Measurements from ENCODE around the gene MYO7A. TPM values are rescaled to one million over a fixed set of nuclear protein-coding genes. Genes with fewer than 3 reads are reported as not detected.

Gene MYO7A
- total and polyA plus RNA-seq, 2 experiments from 2014 or later, result 9.8 to 10.1 TPM

GRCh38 chr11:77130763-77131513, 2.9 kb downstream of the MYO7A start:
- peak; percentile 46 for DNase-seq (ENCODE audit: low spot score)
- H3K79me2 ChIP-seq, result no peaks in the 10 kb centered on the region
- H3K9me2 ChIP-seq (replicated peaks; ENCODE audit: insufficient read depth), result no peaks in the 10 kb centered on the region
- H4K20me1 ChIP-seq (ENCODE audit: insufficient read depth, poor library complexity, severe bottlenecking), result no peaks in the 10 kb centered on the region
- no peaks in the 10 kb centered on the region for H3K36me3 ChIP-seq (replicated peaks; ENCODE audit: insufficient read depth, low read depth)
- WGBS (ENCODE audit: low lambda C conversion rate, missing lambda C conversion rate), result 68% methylated on average over 9 of the region's 9 CpGs
- H3K27ac ChIP-seq, result no peak overlapping the region
- no peak overlapping the region for H2AFZ ChIP-seq
- H3K27me3 ChIP-seq, result no peaks in the 10 kb centered on the region
- H3K4me3 ChIP-seq, result no peak overlapping the region
- peaks cover 13% of the 10 kb centered on the region for H3K4me1 ChIP-seq (ENCODE audit: insufficient read depth)
- TF ChIP-seq EZH2phosphoT487 (IDR thresholded peaks at IDR 0.05; ENCODE audit: low read depth, severe bottlenecking, unreplicated experiment) (no peak), EZH2 (IDR thresholded peaks at IDR 0.05; ENCODE audit: borderline replicate concordance) (no peak)
- TF ChIP-seq, protein P1, sequence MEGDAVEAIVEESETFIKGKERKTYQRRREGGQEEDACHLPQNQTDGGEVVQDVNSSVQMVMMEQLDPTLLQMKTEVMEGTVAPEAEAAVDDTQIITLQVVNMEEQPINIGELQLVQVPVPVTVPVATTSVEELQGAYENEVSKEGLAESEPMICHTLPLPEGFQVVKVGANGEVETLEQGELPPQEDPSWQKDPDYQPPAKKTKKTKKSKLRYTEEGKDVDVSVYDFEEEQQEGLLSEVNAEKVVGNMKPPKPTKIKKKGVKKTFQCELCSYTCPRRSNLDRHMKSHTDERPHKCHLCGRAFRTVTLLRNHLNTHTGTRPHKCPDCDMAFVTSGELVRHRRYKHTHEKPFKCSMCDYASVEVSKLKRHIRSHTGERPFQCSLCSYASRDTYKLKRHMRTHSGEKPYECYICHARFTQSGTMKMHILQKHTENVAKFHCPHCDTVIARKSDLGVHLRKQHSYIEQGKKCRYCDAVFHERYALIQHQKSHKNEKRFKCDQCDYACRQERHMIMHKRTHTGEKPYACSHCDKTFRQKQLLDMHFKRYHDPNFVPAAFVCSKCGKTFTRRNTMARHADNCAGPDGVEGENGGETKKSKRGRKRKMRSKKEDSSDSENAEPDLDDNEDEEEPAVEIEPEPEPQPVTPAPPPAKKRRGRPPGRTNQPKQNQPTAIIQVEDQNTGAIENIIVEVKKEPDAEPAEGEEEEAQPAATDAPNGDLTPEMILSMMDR (IDR thresholded peaks at IDR 0.05; ENCODE audit: poor library complexity), result no peak
- H3K9me3 ChIP-seq (ENCODE audit: low read depth), result no peaks in the 10 kb centered on the region
- no peak overlapping the region for H3K4me2 ChIP-seq

DNA sequence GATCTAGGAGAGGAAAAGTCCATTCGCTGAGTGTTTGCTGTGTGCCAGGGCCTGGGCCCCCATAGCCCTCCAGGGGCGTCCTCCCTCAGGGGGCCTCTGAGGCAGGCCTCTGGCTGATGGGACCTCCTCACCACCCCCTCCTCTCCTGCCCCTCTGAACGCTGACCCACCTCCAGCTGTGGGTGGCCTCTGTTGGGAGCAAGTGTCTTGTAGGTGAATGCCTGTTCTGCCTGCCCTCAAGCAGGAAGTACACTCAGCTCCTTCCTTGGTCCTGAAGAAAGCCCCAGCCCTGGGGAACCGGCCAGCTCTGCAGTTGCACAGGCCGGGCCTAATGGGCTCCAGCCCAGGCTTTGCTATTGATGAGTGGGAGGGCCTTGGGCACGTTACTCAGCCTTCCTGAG, 3.5 kb downstream of the MYO7A start:
- no peaks in the 10 kb centered on the region for H4K20me1 ChIP-seq (ENCODE audit: insufficient read depth, poor library complexity, severe bottlenecking)
- 82% methylated on average over 6 of the region's 6 CpGs for WGBS (ENCODE audit: low lambda C conversion rate, missing lambda C conversion rate)
- H2AFZ ChIP-seq, result no peak overlapping the region
- TF ChIP-seq EZH2 (IDR thresholded peaks at IDR 0.05; ENCODE audit: borderline replicate concordance) (no peak), EZH2phosphoT487 (IDR thresholded peaks at IDR 0.05; ENCODE audit: low read depth, severe bottlenecking, unreplicated experiment) (no peak)
- TF ChIP-seq, protein P1 (IDR thresholded peaks at IDR 0.05; ENCODE audit: poor library complexity), result no peak
- H3K27me3 ChIP-seq, result no peaks in the 10 kb centered on the region
- H3K4me1 ChIP-seq (ENCODE audit: insufficient read depth), result peaks cover 13% of the 10 kb centered on the region
- H3K27ac ChIP-seq, result no peak overlapping the region
- no peaks in the 10 kb centered on the region for H3K79me2 ChIP-seq
- no peaks in the 10 kb centered on the region for H3K9me2 ChIP-seq (replicated peaks; ENCODE audit: insufficient read depth)
- no peaks in the 10 kb centered on the region for H3K9me3 ChIP-seq (ENCODE audit: low read depth)
- no peaks in the 10 kb centered on the region for H3K36me3 ChIP-seq (replicated peaks; ENCODE audit: insufficient read depth, low read depth)
- no peak overlapping the region for H3K4me3 ChIP-seq
- no peak for DNase-seq (ENCODE audit: low spot score)
- no peak overlapping the region for H3K4me2 ChIP-seq

- Histone ChIP-seq H3K27ac (no peak overlapping the region), H3K27me3 (no peaks in the 10 kb centered on the region), H3K79me2 (no peaks in the 10 kb centered on the region), H3K4me2 (no peak overlapping the region), H3K36me3 (replicated peaks; ENCODE audit: insufficient read depth, low read depth) (no peaks in the 10 kb centered on the region), H3K9me2 (replicated peaks; ENCODE audit: insufficient read depth) (no peaks in the 10 kb centered on the region), H3K4me1 (ENCODE audit: insufficient read depth) (peaks cover 9% of the 10 kb centered on the region), H3K4me3 (no peak overlapping the region), H3K9me3 (ENCODE audit: low read depth) (no peaks in the 10 kb centered on the region), H4K20me1 (ENCODE audit: insufficient read depth, poor library complexity, severe bottlenecking) (no peaks in the 10 kb centered on the region), H2AFZ (no peak overlapping the region)
- TF ChIP-seq EZH2 (IDR thresholded peaks at IDR 0.05; ENCODE audit: borderline replicate concordance) (no peak), EZH2phosphoT487 (IDR thresholded peaks at IDR 0.05; ENCODE audit: low read depth, severe bottlenecking, unreplicated experiment) (no peak)
- TF ChIP-seq, protein P1 (IDR thresholded peaks at IDR 0.05; ENCODE audit: poor library complexity), result no peak
- no peak for DNase-seq (ENCODE audit: low spot score)
- WGBS (ENCODE audit: low lambda C conversion rate, missing lambda C conversion rate), result 19% methylated on average over 2 of the region's 2 CpGs
These were observed 7.0 kb downstream of the MYO7A start for GRCh38 chr11:77135069-77135468.

Data from hepatocyte (in vitro differentiated cells).